Endothelial cell of umbilical vein (primary cell): ENCODE data around the gene MYCL. TPM values are rescaled to one million over a fixed set of nuclear protein-coding genes. Genes with fewer than 3 reads are reported as not detected.

Source experiments
- BruUV-seq: library from RNA; stranded (reverse); fragments of 400-500 nt; replicated peaks from 2 replicates; lab custom pipeline; 2021; lab: Mats Ljungman, UMichigan
- CTCF ChIA-PET: fragments of 300-600, 350-600 bp; sonication (Branson Sonifier 250); formaldehyde crosslinking; loops from one replicate; lab custom pipeline; 2021; ENCODE audit warnings: antibody characterized with exemption, inconsistent platforms; lab: Charles Lee
- POLR2A ChIA-PET: fragments of 300-600, 350-600 bp; sonication (Branson Sonifier 250); formaldehyde crosslinking; loops from one replicate; lab custom pipeline; 2021; ENCODE audit warnings: antibody characterized with exemption, inconsistent platforms; lab: Charles Lee
- DNase-seq: peaks from one replicate; pipeline ENCODE4 v3.0.0-alpha.2; 2011; ENCODE audit warnings: low read depth, low spot score
- FAIRE-seq: peaks from 2 replicates; lab custom pipeline; 2011; peaks lifted over from hg19 to GRCh38; lab: Jason Lieb, UNC
- H2AFZ ChIP-seq: 2 replicates; pipeline ENCODE4 v1.6.0; 2012; ENCODE audit warnings: low read depth, low read length, control low read depth, inconsistent platforms
- H3K27ac ChIP-seq: 2 replicates; pipeline ENCODE4 v1.5.1; 2011; ENCODE audit warnings: low read depth, mild to moderate bottlenecking, control low read depth, low read length, moderate library complexity; ENCODE audit not compliant: insufficient read depth
- H3K27me3 ChIP-seq, 2 experiments: 2 replicates each; pipeline versions ENCODE4 v1.6.0 to v1.6.1; 2011; ENCODE audit warnings: low read length in 2 of 2, mixed read lengths in 1 of 2; ENCODE audit not compliant: control insufficient read depth in 2 of 2, insufficient read depth in 2 of 2
- H3K36me3 ChIP-seq, 2 experiments: 2 replicates in 1 of 2; 3 replicates in 1 of 2; pipeline ENCODE4 v1.5.1; 2011; ENCODE audit warnings: low read length in 2 of 2, mild to moderate bottlenecking in 1 of 2, moderate library complexity in 1 of 2; ENCODE audit not compliant: control insufficient read depth in 2 of 2, insufficient read depth in 2 of 2; ENCODE audit errors: extremely low read depth in 1 of 2
- H3K4me1 ChIP-seq: 3 replicates; pipeline ENCODE4 v1.5.1; 2011; ENCODE audit warnings: mild to moderate bottlenecking, low read length; ENCODE audit not compliant: control insufficient read depth, insufficient read depth; ENCODE audit errors: extremely low read depth
- H3K4me2 ChIP-seq: 2 replicates; pipeline ENCODE4 v1.6.1; 2011; ENCODE audit warnings: low read length, control low read depth, mixed read lengths; ENCODE audit not compliant: insufficient read depth
- H3K4me3 ChIP-seq, 3 experiments: fragments of 200-600 bp in 1 of 3; sonication (generic), shearing (Covaris generic) in 1 of 3; replicated peaks in 1 of 3; 2 replicates each; pipeline ENCODE4 v1.5.1; 2011 to 2016; ENCODE audit warnings: control low read depth in 3 of 3, low read length in 3 of 3, mild to moderate bottlenecking in 2 of 3, inconsistent platforms in 1 of 3, low read depth in 1 of 3, moderate library complexity in 1 of 3; ENCODE audit not compliant: insufficient read depth in 1 of 3
- H3K79me2 ChIP-seq: 2 replicates; pipeline ENCODE4 v1.6.0; 2012; ENCODE audit warnings: low read length, inconsistent platforms; ENCODE audit not compliant: control insufficient read depth, insufficient read depth
- H3K9ac ChIP-seq: replicated peaks from 2 replicates; pipeline ENCODE3; 2011; ENCODE audit warnings: low read length, control low read depth; ENCODE audit not compliant: insufficient read depth; ENCODE audit errors: extremely low read depth
- H3K9me1 ChIP-seq: replicated peaks from 3 replicates; pipeline ENCODE4 v1.6.0; 2011; ENCODE audit warnings: mild to moderate bottlenecking, low read length; ENCODE audit not compliant: control insufficient read depth, insufficient read depth; ENCODE audit errors: extremely low read depth
- H3K9me3 ChIP-seq: replicated peaks from 2 replicates; pipeline ENCODE4 v1.5.1; 2012; ENCODE audit warnings: low read length, inconsistent platforms; ENCODE audit not compliant: control insufficient read depth, insufficient read depth
- H4K20me1 ChIP-seq: replicated peaks from 2 replicates; pipeline ENCODE3; 2011; ENCODE audit warnings: mild to moderate bottlenecking, low read length; ENCODE audit not compliant: control insufficient read depth, insufficient read depth; ENCODE audit errors: extremely low read depth
- CTCF ChIP-seq, 2 donors: IDR thresholded peaks; 1 replicate in 1 of 2; 2 replicates in 1 of 2; pipeline ENCODE4 v1.5.1; 2011; ENCODE audit warnings: low read length in 2 of 2, mild to moderate bottlenecking in 2 of 2, moderate library complexity in 2 of 2, control low read depth in 1 of 2, inconsistent platforms in 1 of 2, low read depth in 1 of 2; ENCODE audit not compliant: insufficient read depth in 1 of 2; ENCODE audit errors: extremely low read depth in 1 of 2
- EZH2 ChIP-seq: IDR thresholded peaks from 2 replicates; pipeline ENCODE4 v1.6.1; 2012; ENCODE audit warnings: borderline replicate concordance, low read depth, mild to moderate bottlenecking, moderate library complexity, low read length, inconsistent platforms; ENCODE audit not compliant: severe bottlenecking
- FOS ChIP-seq: IDR thresholded peaks from 2 replicates; pipeline ENCODE4 v1.6.1; 2011; ENCODE audit warnings: mild to moderate bottlenecking, low read length, moderate library complexity, borderline replicate concordance; ENCODE audit not compliant: insufficient read depth
- GATA2 ChIP-seq: IDR thresholded peaks from 2 replicates; pipeline ENCODE4 v1.7.0; 2011; ENCODE audit warnings: low read depth, mild to moderate bottlenecking, moderate library complexity, mixed read lengths, low read length; ENCODE audit not compliant: insufficient read length, insufficient read depth
- JUN ChIP-seq: IDR thresholded peaks from 2 replicates; pipeline ENCODE4 v1.6.1; 2011; ENCODE audit warnings: borderline replicate concordance, low read depth; ENCODE audit not compliant: insufficient read length, insufficient read depth
- MAX ChIP-seq: IDR thresholded peaks from 2 replicates; pipeline ENCODE4 v1.6.1; 2011; ENCODE audit not compliant: insufficient read depth, insufficient read length
- MYC ChIP-seq: IDR thresholded peaks from one replicate; pipeline ENCODE4 v1.6.1; 2011; ENCODE audit warnings: mild to moderate bottlenecking, low read depth, low read length
- POLR2A ChIP-seq: IDR thresholded peaks from 2 replicates; pipeline ENCODE4 v1.6.1; 2012; ENCODE audit warnings: low read depth, mild to moderate bottlenecking, control low read depth, low read length
- POLR2AphosphoS5 ChIP-seq: IDR thresholded peaks from 2 replicates; pipeline ENCODE4 v1.6.1; 2012; ENCODE audit warnings: low read depth, mild to moderate bottlenecking, control low read depth, low read length, moderate library complexity; ENCODE audit not compliant: insufficient read depth
- dilution Hi-C: fragments of 300-500 bp; cut with MboI; formaldehyde crosslinking; loops from one replicate; pipeline ENCODE4 v1.15.0; 2019; ENCODE audit warnings: low sequenced_read_pairs; ENCODE audit not compliant: extremely low pct_ligation_motif_present
- intact Hi-C: fragments of 100-400 bp; cut with micrococcal nuclease; formaldehyde crosslinking; loops from one replicate; pipeline ENCODE4 v1.10.0; 2022
- polyA plus RNA-seq, 4 experiments: library from polyadenylated mRNA; depleted of rRNA in 3 of 4; stranded (reverse) in 3 of 4; unstranded in 1 of 4; fragments of >200 nt; gene quantifications; 2 replicates each; pipeline versions ENCODE4 v1.2.1 to v1.2.3, GENCODE V29; 2011 to 2012; ENCODE audit warnings: missing spikeins in 1 of 4
- total RNA-seq: library from RNA; stranded (reverse); gene quantifications from 2 replicates; pipeline ENCODE4 v1.2.3, GENCODE V29; 2021

Gene MYCL
- total and polyA plus RNA-seq, 2 donors (not counting 3 experiments of a cell fraction or from before 2014, with no cell fraction given), result 1.3 to 2.1 TPM

- no TSS peak for BruUV-seq
- H3K9me3 ChIP-seq, result no peaks in the 10 kb centered on the region
- H3K27me3 ChIP-seq, result no peaks in the 10 kb centered on the region
- dilution Hi-C loops (no loop called here), intact Hi-C loops (no loop called here)
- TF ChIP-seq POLR2AphosphoS5 (no peak), EZH2 (no peak), POLR2A (no peak), MAX (no peak), MYC (no peak), JUN (no peak), CTCF (IDR thresholded peaks at IDR 0.05; ENCODE audit: extremely low read depth in 1 of 2, insufficient read depth in 1 of 2, low read depth in 1 of 2, low read length in 2 of 2) (no peak), FOS (no peak), GATA2 (no peak)
- H3K9me1 ChIP-seq, result no peaks in the 10 kb centered on the region
- CTCF ChIA-PET, result interaction anchor here (0.8 to 1.1 kb wide), 2 partner anchors 46 to 48 kb away, joined by 3 read pairs; no protein-coding TSS in a partner anchor
- H3K9ac ChIP-seq, result no peak overlapping the region
- H3K4me2 ChIP-seq, result no peak overlapping the region
- peaks cover 0 to 7% of the 10 kb centered on the region in 2 experiments for H3K36me3 ChIP-seq
- no peaks in the 10 kb centered on the region for H4K20me1 ChIP-seq
- H3K79me2 ChIP-seq, result peaks cover 25% of the 10 kb centered on the region
- H3K27ac ChIP-seq, result no peak overlapping the region
- no peaks in the 10 kb centered on the region for H3K4me1 ChIP-seq
- no peak overlapping the region for H3K4me3 ChIP-seq
- POLR2A ChIA-PET, result no interaction called here
- no peak overlapping the region for H2AFZ ChIP-seq
- FAIRE-seq (no peak), DNase-seq (no peak)
Measured at GRCh38 chr1:39854738-39855137, 47.0 kb downstream of the MYCL start.
